HK-2 (cell line): ENCODE measurements around the gene ST6GALNAC3.
"Not testable (repeated sequence)": the region's sequence is repeated elsewhere in the genome, so short reads cannot be mapped to it uniquely, and the experiment has no call there.

Experiments used
- DNase-seq: peaks from one replicate; pipeline ENCODE4 v3.0.0-alpha.2; 2018; ENCODE audit not compliant: unreplicated experiment

The ST6GALNAC3 gene

GRCh38 chr1:76190749-76191424 is 116.3 kb downstream of the ST6GALNAC3 start:
- no peak for DNase-seq

- DNase-seq, result no peak
Measured at GRCh38 chr1:76191561-76191960, 117.0 kb downstream of the ST6GALNAC3 start.

GRCh38 chr1:76198452-76198851 is 123.9 kb downstream of the ST6GALNAC3 start:
- no peak for DNase-seq

- DNase-seq, result no peak
Measured at GRCh38 chr1:76202670-76203069, 128.1 kb downstream of the ST6GALNAC3 start.

- no peak for DNase-seq
Measured at GRCh38 chr1:76203127-76203526, 128.6 kb downstream of the ST6GALNAC3 start.

GRCh38 chr1:76209238-76209637 is 134.7 kb downstream of the ST6GALNAC3 start:
- no peak for DNase-seq

- no peak for DNase-seq
Measured at GRCh38 chr1:76209648-76210047, 135.1 kb downstream of the ST6GALNAC3 start.

- DNase-seq, result no peak
Measured at GRCh38 chr1:76210160-76210559, 135.6 kb downstream of the ST6GALNAC3 start.

GRCh38 chr1:76218888-76219287 is 144.3 kb downstream of the ST6GALNAC3 start:
- no peak for DNase-seq

GRCh38 chr1:76219366-76219818 is 144.8 kb downstream of the ST6GALNAC3 start:
- no peak for DNase-seq

GRCh38 chr1:76224752-76225151 is 150.2 kb downstream of the ST6GALNAC3 start:
- no peak for DNase-seq

- no peak for DNase-seq
Measured at GRCh38 chr1:76225526-76225925, 151.0 kb downstream of the ST6GALNAC3 start.

GRCh38 chr1:76227621-76228020 is 153.1 kb downstream of the ST6GALNAC3 start:
- DNase-seq, result no peak

- DNase-seq, result no peak
Measured at GRCh38 chr1:76229279-76230005, 154.9 kb downstream of the ST6GALNAC3 start.

GRCh38 chr1:76230842-76231281 is 156.3 kb downstream of the ST6GALNAC3 start:
- DNase-seq, result no peak

GRCh38 chr1:76231320-76231719 is 156.8 kb downstream of the ST6GALNAC3 start:
- DNase-seq, result no peak

- no peak for DNase-seq
Measured at GRCh38 chr1:76232666-76233065, 158.1 kb downstream of the ST6GALNAC3 start.

- no peak for DNase-seq
Measured at GRCh38 chr1:76234061-76234460, 159.5 kb downstream of the ST6GALNAC3 start.

- no peak for DNase-seq
Measured at GRCh38 chr1:76237211-76237610, 162.7 kb downstream of the ST6GALNAC3 start.

GRCh38 chr1:76238094-76238628 is 163.6 kb downstream of the ST6GALNAC3 start:
- no peak for DNase-seq

- DNase-seq, result no peak
Measured at GRCh38 chr1:76239470-76239918, 164.9 kb downstream of the ST6GALNAC3 start.

- DNase-seq, result no peak
Measured at GRCh38 chr1:76240316-76240715, 165.8 kb downstream of the ST6GALNAC3 start.

GRCh38 chr1:76242587-76242986 is 168.0 kb downstream of the ST6GALNAC3 start:
- not testable (repeated sequence) for DNase-seq
